GM12878 (cell line): ENCODE data around the gene BTF3L4.

ENCODE experiments used
- BRCA1 ChIP-seq: IDR thresholded peaks from 2 replicates; pipeline ENCODE4 v1.6.1; 2011; ENCODE audit warnings: low read depth, low read length, improper control_type of control experiment
- POLR2A ChIP-seq: IDR thresholded peaks from 2 replicates; pipeline ENCODE4 v1.6.1; 2011; ENCODE audit warnings: low read depth, mild to moderate bottlenecking, low read length
- SMC3 ChIP-seq: IDR thresholded peaks from 2 replicates; pipeline ENCODE4 v1.6.1; 2011; ENCODE audit warnings: low read length, improper control_type of control experiment, borderline replicate concordance
- SUZ12 ChIP-seq: fragments of 200-600 bp; sonication (generic); IDR thresholded peaks from one replicate; pipeline ENCODE4 v1.6.1; 2018; ENCODE audit warnings: antibody characterized with exemption, mild to moderate bottlenecking; ENCODE audit not compliant: unreplicated experiment

DNA sequence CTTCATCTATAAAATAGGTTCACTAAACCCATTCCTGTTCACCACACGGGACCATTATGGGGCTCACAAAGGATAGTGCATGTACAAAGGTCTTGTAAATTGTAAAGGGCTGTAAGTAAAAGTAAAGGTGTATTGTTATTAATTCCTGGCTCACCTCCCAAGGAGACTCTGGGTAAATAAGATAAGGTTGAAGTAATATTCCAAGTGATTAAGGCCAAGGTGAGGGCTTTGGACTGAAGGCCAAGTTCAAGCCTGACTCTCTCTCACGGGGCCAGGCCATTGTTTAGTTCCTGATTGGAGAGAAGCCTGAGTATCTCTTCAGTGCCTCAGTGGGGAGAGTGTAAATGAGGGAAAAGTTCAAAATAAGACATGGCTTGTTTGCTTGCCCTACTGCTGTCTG is 66.3 kb downstream of the BTF3L4 start:
- TF ChIP-seq BRCA1 (no peak), SMC3 (no peak), POLR2A (no peak), SUZ12 (no peak)
